ENCODE measurements around the gene AUTS2.

The AUTS2 gene

GRCh38 chr7:69912141-69912540 is 313.9 kb downstream of the AUTS2 start:
- DNase-seq: no peak

GRCh38 chr7:69912846-69913245 is 314.6 kb downstream of the AUTS2 start:
- no peak for DNase-seq

- no peak for DNase-seq
Observed at GRCh38 chr7:69919426-69920111, 321.3 kb downstream of the AUTS2 start.

- DNase-seq: no peak
Observed at GRCh38 chr7:69920797-69921196, 322.5 kb downstream of the AUTS2 start.

- no peak for DNase-seq
Observed at GRCh38 chr7:69922026-69922803, 323.9 kb downstream of the AUTS2 start.

GRCh38 chr7:69927461-69927860 is 329.2 kb downstream of the AUTS2 start:
- no peak for DNase-seq

GRCh38 chr7:69928621-69929020 is 330.3 kb downstream of the AUTS2 start:
- DNase-seq: no peak

- no peak for DNase-seq
Observed at GRCh38 chr7:69929622-69930021, 331.3 kb downstream of the AUTS2 start.

- peak; percentile 59 for DNase-seq
Observed at GRCh38 chr7:69932034-69932628, 333.9 kb downstream of the AUTS2 start.

- peak; percentile 97 for DNase-seq
Observed at GRCh38 chr7:69934144-69934903, 336.0 kb downstream of the AUTS2 start.

- no peak for DNase-seq
Observed at GRCh38 chr7:69935107-69935506, 336.8 kb downstream of the AUTS2 start.

GRCh38 chr7:69937097-69937496 is 338.8 kb downstream of the AUTS2 start:
- DNase-seq: no peak

GRCh38 chr7:69939317-69939716 is 341.0 kb downstream of the AUTS2 start:
- no peak for DNase-seq

- no peak for DNase-seq
Observed at GRCh38 chr7:69941077-69941651, 342.9 kb downstream of the AUTS2 start.

GRCh38 chr7:69942573-69942972 is 344.3 kb downstream of the AUTS2 start:
- DNase-seq: no peak

- no peak for DNase-seq
Observed at GRCh38 chr7:69946901-69947300, 348.6 kb downstream of the AUTS2 start.

GRCh38 chr7:69947998-69948397 is 349.7 kb downstream of the AUTS2 start:
- no peak for DNase-seq

- DNase-seq: no peak
Observed at GRCh38 chr7:69949122-69949521, 350.8 kb downstream of the AUTS2 start.

- DNase-seq: no peak
Observed at GRCh38 chr7:69951458-69951857, 353.2 kb downstream of the AUTS2 start.

- no peak for DNase-seq
Observed at GRCh38 chr7:69953136-69954067, 355.1 kb downstream of the AUTS2 start.

GRCh38 chr7:69956541-69956940 is 358.3 kb downstream of the AUTS2 start:
- DNase-seq: no peak

- no peak for DNase-seq
Observed at GRCh38 chr7:69957661-69958060, 359.4 kb downstream of the AUTS2 start.

Data from NCI-H748 treated with DMSO at 0.1 percent for 48 hours (cell line).